K562 (cell line): Measurements from ENCODE around the gene HSF4. TPM values are rescaled to one million over a fixed set of nuclear protein-coding genes. Genes with fewer than 3 reads are reported as not detected.

Experiments used
- DPF2 ChIP-seq: fragments of 450-650 bp; IDR thresholded peaks from 2 replicates; pipeline ENCODE4 v1.6.1; 2016
- FOXJ2 ChIP-seq: fragments of 200-800 bp; sonication (Bioruptor generic); IDR thresholded peaks from 2 replicates; pipeline ENCODE4 v1.6.1; 2016; ENCODE audit warnings: missing genetic modification characterization, missing compliant biosample characterization
- FOXK2 ChIP-seq, 2 experiments: fragments of 450-650 bp; IDR thresholded peaks in 1 of 2; conservative IDR thresholded peaks in 1 of 2; 2 replicates each; pipeline ENCODE4 v1.6.1; 2016; ENCODE audit warnings: low read depth in 2 of 2, mild to moderate bottlenecking in 1 of 2
- MAFK ChIP-seq: IDR thresholded peaks from 2 replicates; pipeline ENCODE4 v1.6.1; 2011; ENCODE audit warnings: low read length, improper control_type of control experiment
- MAZ ChIP-seq, 2 experiments: fragments of 450-650 bp in 1 of 2; sonication (generic) in 1 of 2; formaldehyde crosslinking; IDR thresholded peaks in 1 of 2; conservative IDR thresholded peaks in 1 of 2; 2 replicates each; pipeline versions ENCODE4 v1.4.0 to v1.5.0; 2020; ENCODE audit warnings: mild to moderate bottlenecking in 1 of 2, missing genetic modification reagents in 1 of 2
- NCOA6 ChIP-seq: fragments of 450-650 bp; IDR thresholded peaks from 2 replicates; pipeline ENCODE4 v1.6.1; 2017; ENCODE audit warnings: mild to moderate bottlenecking
- NRF1 ChIP-seq, 2 experiments: fragments of 450-650 bp; IDR thresholded peaks in 1 of 2; conservative IDR thresholded peaks in 1 of 2; 2 replicates each; pipeline ENCODE4 v1.6.1; 2014; ENCODE audit warnings: mild to moderate bottlenecking in 2 of 2
- U2AF1 ChIP-seq: fragments of 200-400 bp; formaldehyde crosslinking; optimal IDR thresholded peaks from 2 replicates; pipeline ENCODE3; 2017; ENCODE audit warnings: mild to moderate bottlenecking, low read depth, low read length, moderate library complexity
- ZNF764 ChIP-seq: fragments of 250-450 bp; sonication (Bioruptor Pico); IDR thresholded peaks from 2 replicates; pipeline ENCODE4 v1.4.0; 2020; ENCODE audit warnings: low read depth, mild to moderate bottlenecking, moderate library complexity
- ZNF780A ChIP-seq: fragments of 250-450 bp; sonication (Bioruptor Pico); IDR thresholded peaks from 2 replicates; pipeline ENCODE4 v1.5.0; 2021; ENCODE audit warnings: mild to moderate bottlenecking
- polyA plus RNA-seq, 8 experiments: library from polyadenylated mRNA; depleted of rRNA in 4 of 8; stranded (reverse) in 5 of 8; unstranded in 3 of 8; fragments of >200 nt; fragmentation: Nextera tagmentation in 2 of 8; fragmentation: Illumina TruSeq in 1 of 8; extraction: Ambion mirVana in 2 of 8; extraction: Trizol in 1 of 8; gene quantifications; 2 replicates each; pipeline versions ENCODE4 v1.2.1 to v1.2.3, GENCODE V29; 2011 to 2014; ENCODE audit warnings: inconsistent platforms in 1 of 8, missing spikeins in 1 of 8
- total RNA-seq, 7 experiments: library from RNA; depleted of rRNA in 6 of 7; stranded (reverse); fragments of >200 nt in 6 of 7; fragmentation: Illumina TruSeq in 2 of 7; extraction: Trizol in 2 of 7; gene quantifications; 2 replicates each; pipeline versions ENCODE4 v1.2.1 to v1.2.3, GENCODE V29; 2011 to 2021; ENCODE audit warnings: low replicate concordance in 1 of 7
- TF ChIP-seq, protein P1 (sequence below): sonication (generic); formaldehyde crosslinking; IDR thresholded peaks from 2 replicates; pipeline ENCODE4 v1.8.0; 2022; ENCODE audit warnings: missing genetic modification reagents, mild to moderate bottlenecking, moderate library complexity, borderline replicate concordance
- TF ChIP-seq, protein P2 (sequence below): sonication (generic); formaldehyde crosslinking; IDR thresholded peaks from 2 replicates; pipeline ENCODE4 v1.8.0; 2022; ENCODE audit warnings: mild to moderate bottlenecking, missing genetic modification reagents
- TF ChIP-seq, protein P3 (sequence below), 2 experiments: fragments of 450-650 bp; conservative IDR thresholded peaks; 2 replicates each; pipeline ENCODE4 v1.6.1; 2017; ENCODE audit warnings: mild to moderate bottlenecking in 2 of 2, moderate library complexity in 2 of 2
- TF ChIP-seq, protein P4 (sequence below): sonication (generic); formaldehyde crosslinking; IDR thresholded peaks from 2 replicates; pipeline ENCODE4 v1.8.0; 2022; ENCODE audit warnings: mild to moderate bottlenecking, low read depth, missing genetic modification reagents
- TF ChIP-seq, protein P5 (sequence below), 2 experiments: fragments of 200-800 bp in 1 of 2; sonication (Bioruptor generic) in 1 of 2; sonication (generic) in 1 of 2; formaldehyde crosslinking in 1 of 2; IDR thresholded peaks in 1 of 2; conservative IDR thresholded peaks in 1 of 2; 2 replicates each; pipeline versions ENCODE4 v1.5.0 to v1.6.1; 2016 to 2020; ENCODE audit warnings: missing compliant biosample characterization in 1 of 2, missing genetic modification characterization in 1 of 2, missing genetic modification reagents in 1 of 2
- TF ChIP-seq, protein P6 (sequence below), 2 experiments: IDR thresholded peaks in 1 of 2; conservative IDR thresholded peaks in 1 of 2; 2 replicates each; pipeline ENCODE4 v1.6.1; 2016; ENCODE audit warnings: low read depth in 2 of 2, mild to moderate bottlenecking in 1 of 2, missing compliant biosample characterization in 1 of 2, missing genetic modification characterization in 1 of 2, moderate library complexity in 1 of 2

The HSF4 gene
- total and polyA plus RNA-seq, 9 of the 15 experiments (the other 6 are each of a cell fraction or from before 2014, with no cell fraction given), result 0.50 to 35.4 (median 8.8) TPM; not detected in 1

DNA sequence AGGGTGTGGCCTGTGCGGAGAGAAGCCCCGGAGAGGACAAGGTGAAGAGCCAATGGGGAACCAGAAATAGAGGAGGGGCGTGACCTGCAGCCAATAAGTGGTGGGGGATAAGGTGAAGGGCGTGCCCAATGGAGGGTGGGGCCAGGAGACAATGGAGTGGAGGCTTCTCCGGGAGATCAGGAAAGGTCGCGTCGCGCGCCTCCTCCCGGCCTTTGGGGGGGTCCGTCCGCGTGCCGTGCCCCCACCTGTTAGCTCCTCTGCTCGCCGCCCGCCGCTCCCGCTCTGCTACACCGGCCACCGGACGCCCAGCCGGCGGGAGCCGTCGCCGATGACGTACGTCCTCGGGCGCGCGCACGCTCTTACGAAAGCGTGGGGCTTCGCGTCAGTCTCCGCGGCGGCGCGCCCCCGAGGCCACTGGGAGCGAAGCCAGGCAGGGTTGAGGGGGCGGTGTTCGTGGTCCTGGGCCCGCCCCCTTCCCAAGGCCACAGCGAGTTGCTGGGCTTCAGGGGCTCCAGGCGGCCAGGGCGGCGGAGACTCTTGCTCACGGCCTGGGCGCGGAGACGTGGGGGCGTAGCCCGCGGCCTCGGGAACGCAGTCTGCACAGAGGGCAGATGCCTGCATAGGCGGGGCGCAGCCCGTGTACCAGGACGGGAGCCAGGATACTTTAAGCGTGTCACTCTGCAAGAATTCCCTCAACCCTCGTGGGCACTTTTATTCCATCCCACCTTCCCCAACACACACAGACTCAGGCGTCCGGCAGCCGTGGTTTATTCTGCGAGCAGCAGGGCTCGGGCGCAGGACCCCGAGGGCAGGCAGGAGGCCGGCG, 19.3 kb downstream of the HSF4 start, which contains the start of gene MATCAP1 (continued):
- TF ChIP-seq, protein P1, sequence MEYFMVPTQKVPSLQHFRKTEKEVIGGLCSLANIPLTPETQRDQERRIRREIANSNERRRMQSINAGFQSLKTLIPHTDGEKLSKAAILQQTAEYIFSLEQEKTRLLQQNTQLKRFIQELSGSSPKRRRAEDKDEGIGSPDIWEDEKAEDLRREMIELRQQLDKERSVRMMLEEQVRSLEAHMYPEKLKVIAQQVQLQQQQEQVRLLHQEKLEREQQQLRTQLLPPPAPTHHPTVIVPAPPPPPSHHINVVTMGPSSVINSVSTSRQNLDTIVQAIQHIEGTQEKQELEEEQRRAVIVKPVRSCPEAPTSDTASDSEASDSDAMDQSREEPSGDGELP, result peak; percentile 83; the same call in 1 of the 2 replicates
- TF ChIP-seq, protein P2, sequence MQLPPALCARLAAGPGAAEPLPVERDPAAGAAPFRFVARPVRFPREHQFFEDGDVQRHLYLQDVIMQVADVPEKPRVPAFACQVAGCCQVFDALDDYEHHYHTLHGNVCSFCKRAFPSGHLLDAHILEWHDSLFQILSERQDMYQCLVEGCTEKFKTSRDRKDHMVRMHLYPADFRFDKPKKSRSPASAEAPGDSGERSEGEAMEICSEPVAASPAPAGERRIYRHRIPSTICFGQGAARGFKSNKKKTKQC (CRISPR knock-in tag), result peak; percentile 55; the same call in 1 of the 2 replicates
- TF ChIP-seq FOXK2 (conservative IDR thresholded peaks at IDR 0.05 in 1 of 2, IDR thresholded peaks at IDR 0.05 in 1 of 2; ENCODE audit: low read depth in 2 of 2), result 0 out of 4 replicates have a peak, but pooled peaks of 1 of the 2 experiments have one; percentile 41
- TF ChIP-seq, protein P3, sequence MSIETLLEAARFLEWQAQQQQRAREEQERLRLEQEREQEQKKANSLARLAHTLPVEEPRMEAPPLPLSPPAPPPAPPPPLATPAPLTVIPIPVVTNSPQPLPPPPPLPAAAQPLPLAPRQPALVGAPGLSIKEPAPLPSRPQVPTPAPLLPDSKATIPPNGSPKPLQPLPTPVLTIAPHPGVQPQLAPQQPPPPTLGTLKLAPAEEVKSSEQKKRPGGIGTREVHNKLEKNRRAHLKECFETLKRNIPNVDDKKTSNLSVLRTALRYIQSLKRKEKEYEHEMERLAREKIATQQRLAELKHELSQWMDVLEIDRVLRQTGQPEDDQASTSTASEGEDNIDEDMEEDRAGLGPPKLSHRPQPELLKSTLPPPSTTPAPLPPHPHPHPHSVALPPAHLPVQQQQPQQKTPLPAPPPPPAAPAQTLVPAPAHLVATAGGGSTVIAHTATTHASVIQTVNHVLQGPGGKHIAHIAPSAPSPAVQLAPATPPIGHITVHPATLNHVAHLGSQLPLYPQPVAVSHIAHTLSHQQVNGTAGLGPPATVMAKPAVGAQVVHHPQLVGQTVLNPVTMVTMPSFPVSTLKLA (conservative IDR thresholded peaks at IDR 0.05), result peak; percentile 73 to 89
- no peak for TF ChIP-seq ZNF764
- TF ChIP-seq DPF2, result peak; percentile 19; the same call in 1 of the 2 replicates
- TF ChIP-seq NRF1 (conservative IDR thresholded peaks at IDR 0.05 in 1 of 2, IDR thresholded peaks at IDR 0.05 in 1 of 2), result peak; percentile 83 to 86
- TF ChIP-seq MAFK, result no peak
- no peak for TF ChIP-seq ZNF780A (CRISPR knock-in tag)
- TF ChIP-seq, protein P4, sequence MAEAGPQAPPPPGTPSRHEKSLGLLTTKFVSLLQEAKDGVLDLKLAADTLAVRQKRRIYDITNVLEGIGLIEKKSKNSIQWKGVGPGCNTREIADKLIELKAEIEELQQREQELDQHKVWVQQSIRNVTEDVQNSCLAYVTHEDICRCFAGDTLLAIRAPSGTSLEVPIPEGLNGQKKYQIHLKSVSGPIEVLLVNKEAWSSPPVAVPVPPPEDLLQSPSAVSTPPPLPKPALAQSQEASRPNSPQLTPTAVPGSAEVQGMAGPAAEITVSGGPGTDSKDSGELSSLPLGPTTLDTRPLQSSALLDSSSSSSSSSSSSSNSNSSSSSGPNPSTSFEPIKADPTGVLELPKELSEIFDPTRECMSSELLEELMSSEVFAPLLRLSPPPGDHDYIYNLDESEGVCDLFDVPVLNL (CRISPR knock-in tag), result 0 out of 2 replicates have a peak, but pooled peaks have one; percentile 44
- TF ChIP-seq, protein P5, sequence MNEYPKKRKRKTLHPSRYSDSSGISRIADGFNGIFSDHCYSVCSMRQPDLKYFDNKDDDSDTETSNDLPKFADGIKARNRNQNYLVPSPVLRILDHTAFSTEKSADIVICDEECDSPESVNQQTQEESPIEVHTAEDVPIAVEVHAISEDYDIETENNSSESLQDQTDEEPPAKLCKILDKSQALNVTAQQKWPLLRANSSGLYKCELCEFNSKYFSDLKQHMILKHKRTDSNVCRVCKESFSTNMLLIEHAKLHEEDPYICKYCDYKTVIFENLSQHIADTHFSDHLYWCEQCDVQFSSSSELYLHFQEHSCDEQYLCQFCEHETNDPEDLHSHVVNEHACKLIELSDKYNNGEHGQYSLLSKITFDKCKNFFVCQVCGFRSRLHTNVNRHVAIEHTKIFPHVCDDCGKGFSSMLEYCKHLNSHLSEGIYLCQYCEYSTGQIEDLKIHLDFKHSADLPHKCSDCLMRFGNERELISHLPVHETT (CRISPR knock-in tag; conservative IDR thresholded peaks at IDR 0.05 in 1 of 2, IDR thresholded peaks at IDR 0.05 in 1 of 2), result peak in 1 of 2 experiments; percentile 83; a peak in 2 of 4 replicates
- TF ChIP-seq FOXJ2 (tag), result 0 out of 2 replicates have a peak, but pooled peaks have one; percentile 50
- TF ChIP-seq U2AF1, result peak; percentile 61
- peak; percentile 79 to 84 for TF ChIP-seq MAZ (CRISPR knock-in tag; conservative IDR thresholded peaks at IDR 0.05 in 1 of 2, IDR thresholded peaks at IDR 0.05 in 1 of 2)
- peak; percentile 66; the same call in 1 of the 2 replicates for TF ChIP-seq NCOA6
- TF ChIP-seq, protein P6, sequence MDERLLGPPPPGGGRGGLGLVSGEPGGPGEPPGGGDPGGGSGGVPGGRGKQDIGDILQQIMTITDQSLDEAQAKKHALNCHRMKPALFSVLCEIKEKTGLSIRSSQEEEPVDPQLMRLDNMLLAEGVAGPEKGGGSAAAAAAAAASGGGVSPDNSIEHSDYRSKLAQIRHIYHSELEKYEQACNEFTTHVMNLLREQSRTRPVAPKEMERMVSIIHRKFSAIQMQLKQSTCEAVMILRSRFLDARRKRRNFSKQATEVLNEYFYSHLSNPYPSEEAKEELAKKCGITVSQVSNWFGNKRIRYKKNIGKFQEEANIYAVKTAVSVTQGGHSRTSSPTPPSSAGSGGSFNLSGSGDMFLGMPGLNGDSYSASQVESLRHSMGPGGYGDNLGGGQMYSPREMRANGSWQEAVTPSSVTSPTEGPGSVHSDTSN (CRISPR knock-in tag; IDR thresholded peaks at IDR 0.05; ENCODE audit: low read depth), result peak; percentile 87
- TF ChIP-seq, protein P6 (tag; conservative IDR thresholded peaks at IDR 0.05; ENCODE audit: low read depth), result peak; percentile 99
